ENCODE data around the gene TLE4. TPM values are rescaled to one million over a fixed set of nuclear protein-coding genes. Genes with fewer than 3 reads are reported as not detected.

TLE4 gene
- total and polyA plus RNA-seq, 10 of the 15 experiments (the other 5 are each of a cell fraction or from before 2014, with no cell fraction given): 5.3 to 53.3 (median 23.3) TPM

DNA sequence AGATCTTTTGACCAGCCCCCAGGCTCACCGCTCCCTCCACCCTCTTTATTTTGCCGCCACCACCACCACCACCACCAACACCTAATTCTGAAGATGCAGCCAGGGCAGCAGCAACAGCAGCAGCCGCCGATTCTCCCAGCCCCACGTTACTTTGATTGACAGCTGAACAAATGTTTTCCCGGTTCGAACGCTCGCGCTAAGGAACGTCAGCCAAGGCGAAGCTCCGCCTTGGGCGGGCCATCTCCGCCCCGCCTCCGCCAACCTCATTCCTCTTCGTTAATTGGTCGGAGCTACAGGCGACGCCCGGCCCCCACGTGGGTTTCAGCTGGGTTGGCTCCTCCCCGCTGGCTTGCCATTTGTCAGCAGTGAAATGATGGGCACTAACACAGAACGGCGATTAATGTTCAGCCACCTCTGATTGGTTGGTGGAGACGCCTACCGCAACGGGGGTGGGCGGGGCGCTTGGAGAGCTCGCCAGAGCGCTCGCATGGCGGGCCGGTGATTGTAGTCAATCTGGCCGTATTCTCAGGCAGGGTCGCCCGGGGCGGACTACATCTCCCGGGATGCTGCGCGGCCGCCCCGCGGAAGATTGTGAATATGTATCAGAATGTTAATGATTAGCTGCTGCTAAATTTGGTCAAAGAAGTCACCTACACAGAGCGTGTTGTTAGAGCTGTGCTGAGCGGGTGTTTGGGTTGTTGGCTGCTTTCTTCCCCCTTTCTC is at the start of gene TLE4 (continued):
- TF ChIP-seq CEBPZ (IDR thresholded peaks at IDR 0.05; ENCODE audit: low read depth, low read length) (no peak), MLLT1 (IDR thresholded peaks at IDR 0.05) (no peak)

GRCh38 chr9:79522793-79523192 is 49.0 kb upstream of the TLE4 start:
- ChIA-PET POLR2A (no interaction called here), SMC1A (ENCODE audit: uncharacterized antibody, unreplicated experiment) (interaction anchor here (1.5 kb wide), 1 partner anchor 44 kb away, joined by 3 read pairs; no protein-coding TSS in a partner anchor), CTCF (interaction anchor here (0.8 kb wide), 1 partner anchor 77 kb away, joined by 3 read pairs; no protein-coding TSS in a partner anchor), RAD21 (ENCODE audit: unreplicated experiment) (no interaction called here)
- Histone ChIP-seq H3K27me3 (replicated peaks in 1 of 2; ENCODE audit: control insufficient read depth in 2 of 2, insufficient read depth in 2 of 2, low read length in 1 of 2) (no peaks in the 10 kb centered on the region), H4K20me1 (ENCODE audit: control insufficient read depth, insufficient read depth) (no peaks in the 10 kb centered on the region), H3K27ac (ENCODE audit: control insufficient read depth, insufficient read depth) (no peak overlapping the region), H3K4me1 (ENCODE audit: control insufficient read depth, insufficient read depth, low read length) (peaks cover 3% of the 10 kb centered on the region; the same call in 1 of the 2 replicates), H3K9me3 (replicated peaks; ENCODE audit: control insufficient read depth, insufficient read depth, low read length) (no peaks in the 10 kb centered on the region), H2AFZ (ENCODE audit: control insufficient read depth, low read depth, low read length) (no peak overlapping the region), H3K36me3 (ENCODE audit: control insufficient read depth in 2 of 2, insufficient read depth in 2 of 2, low read length in 1 of 2) (no peaks in the 10 kb centered on the region), H3K4me3 (no peak overlapping the region), H3K9ac (ENCODE audit: control insufficient read depth, insufficient read depth, low read length) (no peak overlapping the region), H3K4me2 (ENCODE audit: control insufficient read depth, insufficient read depth) (peak overlapping the region; percentile 28; the same call in 1 of the 2 replicates), H3K79me2 (ENCODE audit: control insufficient read depth, insufficient read depth, low read length) (no peaks in the 10 kb centered on the region)
- no TSS peak for BruUV-seq (replicated peaks)
- DNase-seq (ENCODE audit: low read depth, low spot score): no peak
- in situ Hi-C loops (cut with MboI): no loop called here
- ATAC-seq: peak; percentile 64
- TF ChIP-seq FOXK2 (IDR thresholded peaks at IDR 0.05): no peak
- no peak for FAIRE-seq
- WGBS (ENCODE audit: insufficient coverage, insufficient replicate concordance, low lambda C conversion rate, missing lambda C conversion rate): 16% methylated on average over 4 of the region's 4 CpGs
- intact Hi-C loops (cut with micrococcal nuclease; ENCODE audit: unreplicated experiment): no loop called here
